ENCODE results near the gene EIF5A. TPM values are rescaled to one million over a fixed set of nuclear protein-coding genes. Genes with fewer than 3 reads are reported as not detected.
A peak's percentile ranks its signal among the peaks of the same experiment; 100 is the strongest.

EIF5A gene
- total and polyA plus RNA-seq, 9 of the 15 experiments (the other 6 are each of a cell fraction or from before 2014, with no cell fraction given), result 22.9 to 1,163 (median 772) TPM

- TF ChIP-seq NCOA1 (IDR thresholded peaks at IDR 0.05; ENCODE audit: low read depth), result no peak
- TF ChIP-seq ZNF384 (IDR thresholded peaks at IDR 0.05; ENCODE audit: low read depth, low read length), result no peak
- TF ChIP-seq ZBTB2 (IDR thresholded peaks at IDR 0.05), result 0 out of 2 replicates have a peak, but pooled peaks have one; percentile 48
- no peak for TF ChIP-seq NELFE (IDR thresholded peaks at IDR 0.05; ENCODE audit: insufficient read depth, insufficient read length)
- TF ChIP-seq RBFOX2 (IDR thresholded peaks at IDR 0.05; ENCODE audit: low read depth, low read length), result peak; percentile 72
- peak; percentile 78; the same call in 1 of the 2 replicates for TF ChIP-seq TFAP4 (CRISPR knock-in tag; IDR thresholded peaks at IDR 0.05; ENCODE audit: borderline replicate concordance)
- no peak for TF ChIP-seq SRSF7 (optimal IDR thresholded peaks at IDR 0.05; ENCODE audit: low read depth, low read length)
- no peak for TF ChIP-seq FOXO4 (CRISPR knock-in tag; IDR thresholded peaks at IDR 0.05)
- no peak for TF ChIP-seq ZBED1 (IDR thresholded peaks at IDR 0.05)
- TF ChIP-seq XRCC4 (IDR thresholded peaks at IDR 0.05; ENCODE audit: extremely low read depth, insufficient read depth, insufficient read length), result no peak
- no peak for TF ChIP-seq FOXA1 (IDR thresholded peaks at IDR 0.05; ENCODE audit: borderline replicate concordance)
- TF ChIP-seq HNRNPK (IDR thresholded peaks at IDR 0.05; ENCODE audit: low read depth, low read length, poor library complexity, severe bottlenecking), result no peak
- TF ChIP-seq NUFIP1 (IDR thresholded peaks at IDR 0.05; ENCODE audit: partially characterized antibody), result no peak
- no peak for TF ChIP-seq CREB3 (tag; conservative IDR thresholded peaks at IDR 0.05; ENCODE audit: low read depth)
- TF ChIP-seq ZBTB8A (IDR thresholded peaks at IDR 0.05; ENCODE audit: partially characterized antibody), result no peak
- no peak for TF ChIP-seq ATF6 (CRISPR knock-in tag; IDR thresholded peaks at IDR 0.05)
- TF ChIP-seq ZC3H11A (IDR thresholded peaks at IDR 0.05; ENCODE audit: low read depth, low read length), result no peak
- no peak for TF ChIP-seq ETS2 (tag; IDR thresholded peaks at IDR 0.05; ENCODE audit: borderline replicate concordance, poor library complexity, severe bottlenecking)
- no peak for TF ChIP-seq ARNT (IDR thresholded peaks at IDR 0.05)
- TF ChIP-seq ATF3 (IDR thresholded peaks at IDR 0.05), result no peak
- TF ChIP-seq ATF3 (CRISPR knock-in tag; conservative IDR thresholded peaks at IDR 0.05), result 0 out of 2 replicates have a peak, but pooled peaks have one; percentile 27
These were observed 26.8 kb upstream of the EIF5A start (continued) for GRCh38 chr17:7280519-7281073.
